Neuronal stem cell (in vitro differentiated cells): ENCODE measurements around the gene ZBTB39.
A peak's percentile ranks its signal among the peaks of the same experiment; 100 is the strongest.

Source experiments
- DNase-seq: peaks from one replicate; pipeline ENCODE4 v3.0.0-alpha.2; 2013; ENCODE audit warnings: low spot score
- H2AFZ ChIP-seq: one replicate; pipeline ENCODE4 v1.6.1; 2013; ENCODE audit warnings: mild to moderate bottlenecking, low read length, inconsistent platforms
- H2AK5ac ChIP-seq: 2 replicates; pipeline ENCODE4 v1.6.1; 2013; ENCODE audit warnings: low read depth, mild to moderate bottlenecking, inconsistent platforms, low read length, moderate library complexity, mixed read lengths
- H2BK120ac ChIP-seq: 2 replicates; pipeline ENCODE4 v1.6.1; 2013; ENCODE audit warnings: low read depth, mild to moderate bottlenecking, inconsistent platforms, low read length, moderate library complexity, mixed read lengths
- H2BK12ac ChIP-seq: one replicate; pipeline ENCODE4 v1.6.1; 2013; ENCODE audit warnings: low read length, inconsistent platforms
- H2BK15ac ChIP-seq: 2 replicates; pipeline ENCODE4 v1.6.1; 2013; ENCODE audit warnings: mild to moderate bottlenecking, low read length, inconsistent platforms, mixed read lengths
- H2BK5ac ChIP-seq: one replicate; pipeline ENCODE4 v1.6.1; 2013; ENCODE audit warnings: inconsistent platforms, mild to moderate bottlenecking, low read length, moderate library complexity
- H3K14ac ChIP-seq: one replicate; pipeline ENCODE4 v1.6.1; 2013; ENCODE audit warnings: low read length, inconsistent platforms
- H3K18ac ChIP-seq: 2 replicates; pipeline ENCODE4 v1.6.1; 2013; ENCODE audit warnings: low read length, inconsistent platforms
- H3K23ac ChIP-seq: 2 replicates; pipeline ENCODE4 v1.6.1; 2013; ENCODE audit warnings: low read depth, mild to moderate bottlenecking, mixed read lengths, low read length, inconsistent platforms; ENCODE audit not compliant: poor library complexity
- H3K27ac ChIP-seq: replicated peaks from 3 replicates; pipeline ENCODE4 v1.5.1; 2013; ENCODE audit warnings: low read length, inconsistent platforms
- H3K27me3 ChIP-seq, 3 experiments: 2 replicates each; pipeline ENCODE4 v1.6.1; 2013; ENCODE audit warnings: low read length in 3 of 3, mild to moderate bottlenecking in 2 of 3, inconsistent platforms in 1 of 3, low read depth in 1 of 3, mixed read lengths in 1 of 3, moderate library complexity in 1 of 3; ENCODE audit not compliant: control insufficient read depth in 3 of 3, insufficient read depth in 3 of 3
- H3K36me3 ChIP-seq, 2 donors: replicated peaks in 1 of 2; 2 replicates each; pipeline ENCODE4 v1.6.1; 2013; ENCODE audit warnings: low read length in 2 of 2; ENCODE audit not compliant: control insufficient read depth in 2 of 2, insufficient read depth in 2 of 2
- H3K4ac ChIP-seq: 2 replicates; pipeline ENCODE4 v1.6.1; 2013; ENCODE audit warnings: inconsistent platforms, mild to moderate bottlenecking, low read length, moderate library complexity
- H3K4me1 ChIP-seq, 2 donors: 1 replicate in 1 of 2; 2 replicates in 1 of 2; pipeline ENCODE4 v1.6.1; 2013; ENCODE audit warnings: low read length in 2 of 2, low read depth in 1 of 2; ENCODE audit not compliant: control insufficient read depth in 2 of 2, insufficient read depth in 1 of 2
- H3K4me2 ChIP-seq: one replicate; pipeline ENCODE4 v1.6.1; 2013; ENCODE audit warnings: mild to moderate bottlenecking, low read length, inconsistent platforms; ENCODE audit not compliant: insufficient read depth, poor library complexity, severe bottlenecking
- H3K4me3 ChIP-seq, 2 donors: 2 replicates each; pipeline ENCODE4 v1.5.1; 2013; ENCODE audit warnings: low read length in 2 of 2, mild to moderate bottlenecking in 2 of 2, inconsistent platforms in 1 of 2, moderate library complexity in 1 of 2
- H3K79me1 ChIP-seq: one replicate; pipeline ENCODE4 v1.6.1; 2013; ENCODE audit warnings: low read depth, mild to moderate bottlenecking, inconsistent platforms, low read length, moderate library complexity
- H3K9ac ChIP-seq: one replicate; pipeline ENCODE4 v1.6.1; 2013; ENCODE audit warnings: mild to moderate bottlenecking, low read depth, low read length, inconsistent platforms; ENCODE audit not compliant: poor library complexity
- H3K9me3 ChIP-seq, 2 donors: replicated peaks in 1 of 2; 2 replicates each; pipeline versions ENCODE3 to v1.6.1; 2013; ENCODE audit warnings: low read length in 2 of 2, mild to moderate bottlenecking in 2 of 2, inconsistent platforms in 1 of 2, low read depth in 1 of 2, mixed read lengths in 1 of 2, moderate library complexity in 1 of 2; ENCODE audit not compliant: control insufficient read depth in 2 of 2, insufficient read depth in 1 of 2
- H4K8ac ChIP-seq: one replicate; pipeline ENCODE4 v1.6.1; 2013; ENCODE audit warnings: low read depth, mild to moderate bottlenecking, inconsistent platforms, low read length, moderate library complexity
- H4K91ac ChIP-seq: one replicate; pipeline ENCODE4 v1.6.1; 2013; ENCODE audit warnings: low read length, low read depth, mild to moderate bottlenecking, inconsistent platforms; ENCODE audit not compliant: poor library complexity
- WGBS, 2 donors: extraction: QIAGEN DNeasy Blood & Tissue Kit; methylation state at CpG; one replicate each; pipeline ENCODE4 v1.1.7; 2013; ENCODE audit warnings: missing lambda C conversion rate in 2 of 2, mixed read lengths in 1 of 2; ENCODE audit not compliant: insufficient read length in 2 of 2, insufficient replicate concordance in 1 of 2; ENCODE audit errors: extremely low coverage in 2 of 2; 5-methylcytosine and 5-hydroxymethylcytosine counted together

Gene ZBTB39

GRCh38 chr12:56955631-56956256 is 50.6 kb downstream of the ZBTB39 start:
- DNase-seq: no peak
- no peak overlapping the region for H3K9ac ChIP-seq
- WGBS, 2 donors: no CpG with 5 or more reads among the region's 2 CpGs

GRCh38 chr12:56954958-56955355 is 51.4 kb downstream of the ZBTB39 start:
- H2BK15ac ChIP-seq: no peak overlapping the region
- peaks cover 7 to 12% of the 10 kb centered on the region in 2 donors for H3K9me3 ChIP-seq
- H2BK12ac ChIP-seq: no peak overlapping the region
- H3K36me3 ChIP-seq: no peaks in the 10 kb centered on the region
- no peak overlapping the region for H4K8ac ChIP-seq
- no peak overlapping the region for H3K4me2 ChIP-seq
- no peaks in the 10 kb centered on the region for H3K79me1 ChIP-seq
- H4K91ac ChIP-seq: no peak overlapping the region
- no peak overlapping the region for H3K9ac ChIP-seq
- H2AK5ac ChIP-seq: no peak overlapping the region
- H3K18ac ChIP-seq: no peak overlapping the region
- H3K4me1 ChIP-seq: no peaks in the 10 kb centered on the region
- peak overlapping the region; percentile 35 for H2BK5ac ChIP-seq
- no peak overlapping the region for H3K4ac ChIP-seq
- no peak for DNase-seq
- H3K4me3 ChIP-seq: peak overlapping the region in 1 of 2 donors; percentile 43
- no peak overlapping the region for H3K14ac ChIP-seq
- H2AFZ ChIP-seq: no peak overlapping the region
- no CpG with 5 or more reads among the region's 6 CpGs for WGBS, 2 donors
- no peak overlapping the region for H3K27ac ChIP-seq
- H3K23ac ChIP-seq: no peak overlapping the region
- H3K27me3 ChIP-seq: peaks cover 0 to 7% (median 0%) of the 10 kb centered on the region in 3 experiments
- no peak overlapping the region for H2BK120ac ChIP-seq

More at GRCh38 chr12:56955631-56956256, 50.6 kb downstream of the ZBTB39 start:
- Histone ChIP-seq H3K23ac (no peak overlapping the region), H2BK15ac (no peak overlapping the region), H3K4me1 (no peaks in the 10 kb centered on the region), H3K9me3 (peaks cover 7 to 12% of the 10 kb centered on the region in 2 donors), H2AK5ac (no peak overlapping the region), H4K8ac (no peak overlapping the region), H3K4ac (no peak overlapping the region), H3K18ac (no peak overlapping the region), H2BK120ac (no peak overlapping the region), H3K36me3 (no peaks in the 10 kb centered on the region), H4K91ac (no peak overlapping the region), H3K4me2 (no peak overlapping the region), H2AFZ (no peak overlapping the region), H2BK5ac (no peak overlapping the region), H3K27ac (no peak overlapping the region), H3K27me3 (peaks cover 0 to 7% (median 0%) of the 10 kb centered on the region in 3 experiments), H2BK12ac (no peak overlapping the region), H3K4me3 (no peak overlapping the region), H3K14ac (no peak overlapping the region), H3K79me1 (no peaks in the 10 kb centered on the region)

GRCh38 chr12:56954057-56954957 is 52.0 kb downstream of the ZBTB39 start:
- WGBS, 2 donors: no CpG with 5 or more reads among the region's 6 CpGs
- Histone ChIP-seq H3K9ac (no peak overlapping the region), H3K79me1 (no peaks in the 10 kb centered on the region), H3K23ac (peak overlapping the region; percentile 35), H3K4me3 (no peak overlapping the region), H3K14ac (no peak overlapping the region), H3K4ac (no peak overlapping the region), H2BK15ac (no peak overlapping the region), H3K4me2 (no peak overlapping the region), H2BK120ac (no peak overlapping the region), H3K27me3 (peaks cover 0 to 7% (median 0%) of the 10 kb centered on the region in 3 experiments), H2BK12ac (no peak overlapping the region), H3K36me3 (peaks cover 0 to 2% of the 10 kb centered on the region in 2 donors), H2BK5ac (peak overlapping the region; percentile 35), H2AFZ (no peak overlapping the region), H3K9me3 (peaks cover 7 to 12% of the 10 kb centered on the region in 2 donors), H4K8ac (no peak overlapping the region), H3K18ac (no peak overlapping the region), H3K27ac (no peak overlapping the region), H3K4me1 (no peaks in the 10 kb centered on the region), H2AK5ac (no peak overlapping the region), H4K91ac (no peak overlapping the region)
- DNase-seq: no peak

- no peak overlapping the region for H4K8ac ChIP-seq
- no peak overlapping the region for H2BK120ac ChIP-seq
- H3K4ac ChIP-seq: no peak overlapping the region
- no peak overlapping the region for H2AK5ac ChIP-seq
- H3K18ac ChIP-seq: no peak overlapping the region
- no peak overlapping the region for H3K27ac ChIP-seq
- H2BK15ac ChIP-seq: no peak overlapping the region
- H2BK5ac ChIP-seq: no peak overlapping the region
- no peak overlapping the region for H2AFZ ChIP-seq
- H3K36me3 ChIP-seq: peaks cover 0 to 2% of the 10 kb centered on the region in 2 donors
- no peak overlapping the region for H4K91ac ChIP-seq
- no peak overlapping the region for H3K23ac ChIP-seq
- peaks cover 2 to 9% of the 10 kb centered on the region in 2 donors for H3K9me3 ChIP-seq
- WGBS, 2 donors: no CpG with 5 or more reads among the region's 1 CpG
- H3K14ac ChIP-seq: no peak overlapping the region
- H3K4me2 ChIP-seq: no peak overlapping the region
- no peak overlapping the region for H2BK12ac ChIP-seq
- H3K27me3 ChIP-seq: peaks cover 0 to 7% (median 0%) of the 10 kb centered on the region in 3 experiments
- no peak overlapping the region for H3K9ac ChIP-seq
- H3K4me3 ChIP-seq: no peak overlapping the region
- H3K4me1 ChIP-seq: no peaks in the 10 kb centered on the region
- no peak for DNase-seq
- no peaks in the 10 kb centered on the region for H3K79me1 ChIP-seq
Observed at GRCh38 chr12:56953314-56953713, 53.0 kb downstream of the ZBTB39 start.
